NOMO-1 (cell line): ENCODE measurements around the gene PON3.

Experiments
- DNase-seq, 2 experiments: peaks; one replicate each; lab custom pipeline; 2025; ENCODE audit not compliant: unreplicated experiment in 2 of 2; lab: John Stamatoyannopoulos, UW

Gene PON3

DNA sequence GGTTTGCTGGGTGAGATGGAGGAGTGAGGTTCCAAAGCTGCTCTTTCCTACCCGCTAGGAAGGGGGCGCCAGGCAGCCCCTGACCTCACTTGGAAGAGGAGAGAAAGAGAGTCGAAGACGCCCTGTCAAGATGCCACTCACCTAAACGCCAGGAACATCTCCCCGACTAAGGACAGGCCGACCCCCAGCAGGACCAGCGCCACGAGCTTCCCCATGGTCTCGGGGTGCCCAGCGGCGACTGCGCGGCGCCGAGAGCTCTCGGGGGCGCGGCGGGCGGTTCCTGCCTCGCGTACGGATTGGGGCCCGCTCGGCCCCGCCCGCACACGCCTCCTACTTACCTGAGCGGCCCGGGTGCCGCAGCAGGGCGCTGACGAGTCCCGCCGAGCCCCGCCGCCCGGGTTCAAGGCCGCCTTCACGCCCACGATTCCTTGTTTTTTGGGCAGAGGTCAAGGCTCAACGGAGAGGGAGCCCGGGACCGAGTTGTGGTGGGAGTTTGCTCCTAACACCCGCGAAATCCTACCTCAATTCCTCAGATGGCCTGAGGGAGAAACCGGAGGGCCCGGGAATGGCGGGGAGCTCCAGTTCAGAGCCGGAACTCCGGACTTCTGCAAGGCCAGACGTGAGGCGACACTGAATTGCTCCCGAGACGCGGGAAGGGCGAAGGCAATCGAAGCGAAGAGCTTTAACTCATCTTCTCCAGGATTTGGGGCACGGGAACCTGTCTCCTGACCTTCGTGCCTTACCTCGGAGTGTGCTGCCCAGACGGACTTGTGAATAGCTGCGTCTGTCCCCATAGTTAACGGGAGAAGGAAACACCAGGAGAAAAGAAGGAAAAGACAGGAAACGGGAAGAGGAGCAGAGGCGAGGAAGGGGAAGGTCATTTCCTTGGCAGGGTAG is at the start of gene PON3:
PON3 (minus strand) TSS at position 240 of the 897 bp plus-strand sequence; CDS start at position 215, 25 bp downstream.
- DNase-seq = no peak

DNA sequence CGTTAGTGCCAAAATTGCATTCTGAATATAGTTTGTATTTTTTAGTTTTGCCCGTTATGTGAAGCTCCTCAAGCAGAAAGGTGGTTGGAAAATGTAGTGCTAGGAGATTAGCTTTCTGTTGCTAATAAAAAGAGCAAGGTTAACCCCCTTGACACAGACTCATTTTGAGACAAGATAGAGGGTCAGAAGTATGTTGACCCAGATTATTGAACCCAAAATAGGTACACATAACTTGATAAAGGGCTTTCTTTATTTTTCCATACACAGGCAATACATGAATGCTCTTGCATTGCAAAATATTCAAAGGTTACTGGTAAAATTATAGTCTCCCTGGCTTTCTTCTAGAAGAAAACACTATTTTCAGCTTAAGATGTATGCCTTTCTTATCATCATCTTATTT is 48.6 kb upstream of the PON3 start:
- no peak for DNase-seq

DNA sequence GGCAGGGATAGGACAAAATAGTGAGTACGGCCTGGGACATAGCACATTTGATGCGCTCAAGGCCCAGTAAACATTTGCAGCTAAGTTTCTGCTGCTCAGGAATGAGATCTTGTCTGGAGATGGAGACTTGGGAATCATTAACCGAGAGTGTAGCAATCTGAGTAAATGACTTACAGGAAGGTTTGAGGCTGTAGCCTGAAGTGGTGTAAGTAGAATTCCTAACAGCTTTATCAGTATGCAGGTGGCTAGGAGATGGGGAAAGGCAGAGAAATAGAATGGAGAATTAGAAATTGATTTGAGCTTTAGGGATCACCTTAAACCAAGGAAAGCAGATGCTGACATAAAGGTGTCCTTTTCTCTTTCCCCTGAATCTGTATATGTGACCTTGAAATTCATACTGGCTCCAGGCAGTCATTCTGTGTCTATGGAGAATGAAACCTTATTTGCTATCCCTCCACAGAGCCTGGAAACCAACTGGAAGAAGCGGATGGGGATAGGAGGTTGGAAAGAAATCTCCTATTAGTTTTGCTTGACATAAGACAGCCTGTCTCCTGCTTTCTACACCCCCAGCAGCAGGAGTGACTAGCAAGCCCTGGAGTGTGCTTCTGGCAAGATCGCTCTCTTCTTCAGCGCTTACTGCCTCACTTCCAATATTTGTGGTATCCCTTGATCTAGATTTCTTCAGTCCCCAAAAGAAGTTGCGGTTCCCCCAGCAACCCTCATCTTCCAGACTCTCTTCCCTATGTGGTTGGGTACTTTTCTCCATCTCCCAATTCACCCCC is 45.1 kb upstream of the PON3 start:
- no peak for DNase-seq

DNA sequence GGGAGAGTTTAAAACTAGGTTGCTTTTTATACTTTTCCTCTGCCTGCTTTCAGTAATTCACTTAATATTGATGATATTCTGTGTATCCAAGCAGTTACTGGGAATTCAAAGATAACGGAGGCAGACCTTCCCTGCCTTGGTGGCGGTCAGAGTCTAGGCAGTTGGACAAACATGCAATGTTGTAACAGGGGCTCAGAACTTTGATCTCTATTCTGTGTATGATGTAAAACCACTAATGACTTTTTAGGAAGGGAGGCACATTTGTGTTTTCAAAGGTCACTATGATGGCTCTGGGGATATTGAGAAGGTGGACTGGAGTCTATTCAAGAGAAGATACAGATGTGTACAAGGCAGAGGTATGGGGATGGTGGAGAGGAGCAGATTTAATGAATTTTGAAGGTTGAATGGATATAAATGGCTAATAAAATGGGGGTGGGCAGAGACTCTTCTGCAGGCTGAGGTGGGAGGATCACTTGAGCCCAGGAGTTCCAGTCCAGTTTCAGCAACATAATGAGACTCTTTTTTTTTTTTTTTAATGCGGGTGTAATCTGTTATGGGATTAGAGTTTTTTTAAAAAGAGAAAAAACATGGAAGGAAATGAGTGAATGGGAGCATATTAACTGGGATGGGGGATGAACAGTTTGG is 44.3 kb upstream of the PON3 start:
- DNase-seq = no peak

DNA sequence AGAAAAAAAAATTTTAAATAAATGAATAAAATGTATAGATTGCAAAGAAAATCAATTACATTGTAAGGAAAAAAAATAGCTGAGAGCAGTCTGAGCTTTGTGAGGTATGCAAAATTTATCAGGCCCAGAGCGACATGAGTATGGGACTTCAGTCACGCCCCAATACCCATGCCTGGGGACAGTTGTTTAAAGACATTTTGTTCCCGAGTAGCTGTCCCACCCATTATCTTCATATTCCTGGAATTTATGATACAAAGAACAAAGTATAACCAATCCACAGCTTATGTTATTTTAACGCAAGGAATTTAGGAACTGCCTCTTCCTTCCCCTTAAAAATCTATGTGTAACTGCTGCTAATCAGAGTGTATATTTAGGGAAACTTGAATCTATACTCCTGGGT is 40.2 kb upstream of the PON3 start:
- DNase-seq = no peak

DNA sequence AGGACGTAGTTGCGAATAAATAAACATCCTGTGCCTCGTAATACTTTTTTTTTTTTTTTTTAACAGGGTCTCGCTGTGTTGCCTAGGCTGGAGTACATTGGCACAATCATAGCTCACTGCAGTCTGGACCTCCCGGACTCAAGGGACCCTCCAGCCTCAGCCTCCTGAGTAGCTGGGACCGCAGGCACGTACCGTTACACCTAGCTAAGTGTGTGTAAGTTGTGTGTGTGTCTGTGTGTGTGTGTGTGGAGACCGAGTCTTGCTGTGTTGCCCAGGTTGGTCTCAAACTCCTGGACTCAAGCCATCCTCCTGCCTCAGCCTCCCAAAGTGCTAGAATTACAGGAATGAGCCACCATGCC is 39.2 kb upstream of the PON3 start:
- no peak for DNase-seq

DNA sequence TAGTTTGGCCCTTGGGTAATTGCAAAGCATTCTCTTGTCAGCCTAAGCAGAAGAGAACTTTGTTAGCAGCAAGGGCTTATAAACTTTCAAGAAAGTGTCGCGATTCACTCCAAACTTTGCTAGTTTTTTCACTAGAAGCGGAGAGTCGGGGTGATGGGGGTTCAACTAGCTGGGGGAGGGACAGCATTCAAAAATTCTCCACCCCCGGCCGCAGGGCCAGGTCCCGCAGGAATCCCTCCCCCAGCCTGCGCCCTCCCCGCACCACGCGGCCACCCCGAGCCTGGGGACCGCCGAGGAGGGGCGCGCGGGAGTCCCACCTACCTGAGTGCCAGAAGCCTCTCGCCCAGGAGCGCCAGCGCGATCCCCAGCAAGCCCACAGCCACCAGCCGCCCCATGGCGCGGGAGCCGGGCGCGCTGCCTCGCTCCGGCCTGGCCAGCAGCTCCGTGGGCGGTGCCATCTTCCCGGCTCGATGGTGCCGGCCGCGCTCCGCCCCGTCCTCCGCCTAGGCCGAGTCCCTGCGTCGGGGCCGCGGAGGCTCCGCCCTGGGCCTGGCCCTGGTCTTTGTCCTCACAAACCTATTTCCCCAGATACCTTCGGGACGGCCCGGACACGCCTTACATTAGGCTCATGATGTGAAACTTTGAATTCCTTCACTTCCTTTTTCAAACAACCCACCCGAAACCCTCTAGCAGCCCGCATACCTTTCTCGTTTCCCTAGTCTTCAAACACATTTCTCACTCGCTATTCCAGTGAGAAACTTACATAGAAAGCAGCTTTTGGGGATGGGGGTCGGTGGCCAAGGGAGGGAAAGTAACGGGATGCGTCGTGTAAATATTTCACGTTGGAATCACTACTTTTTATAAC is 38.6 kb upstream of the PON3 start, which contains the start of gene PON2:
PON2 (minus strand) TSS at position 472 of the 865 bp plus-strand sequence; CDS start at position 395, 77 bp downstream.
- DNase-seq = peak; percentile 98 to 100

DNA sequence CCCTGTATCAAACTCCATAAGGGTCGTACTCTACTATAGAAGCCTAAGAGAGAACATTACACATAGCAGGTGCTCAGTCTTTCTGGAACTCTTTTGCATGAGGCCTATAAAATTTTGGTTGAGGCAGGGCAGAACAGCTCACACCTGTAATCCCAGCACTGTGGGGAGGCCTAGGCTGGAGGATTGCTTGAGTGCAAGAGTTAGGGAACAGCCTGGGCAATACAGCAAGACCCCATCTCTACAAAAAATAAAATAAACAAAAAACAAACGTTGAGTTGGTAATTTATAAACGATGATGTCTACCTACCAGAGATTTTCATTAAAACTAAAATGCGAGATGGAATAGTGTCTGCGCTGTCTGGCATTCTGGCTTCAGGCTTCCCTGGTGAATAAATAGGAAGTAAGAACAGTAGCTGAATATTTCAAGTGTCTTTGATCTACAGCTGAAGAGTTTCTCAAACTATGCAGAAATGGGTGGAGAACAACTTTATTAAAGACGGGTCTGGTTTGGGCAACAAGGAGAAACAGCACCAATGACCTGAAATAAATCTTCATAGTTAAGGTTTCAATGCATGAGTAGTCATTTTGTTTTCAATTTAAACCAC is 37.9 kb upstream of the PON3 start:
- peak; percentile 74 to 83 for DNase-seq

DNA sequence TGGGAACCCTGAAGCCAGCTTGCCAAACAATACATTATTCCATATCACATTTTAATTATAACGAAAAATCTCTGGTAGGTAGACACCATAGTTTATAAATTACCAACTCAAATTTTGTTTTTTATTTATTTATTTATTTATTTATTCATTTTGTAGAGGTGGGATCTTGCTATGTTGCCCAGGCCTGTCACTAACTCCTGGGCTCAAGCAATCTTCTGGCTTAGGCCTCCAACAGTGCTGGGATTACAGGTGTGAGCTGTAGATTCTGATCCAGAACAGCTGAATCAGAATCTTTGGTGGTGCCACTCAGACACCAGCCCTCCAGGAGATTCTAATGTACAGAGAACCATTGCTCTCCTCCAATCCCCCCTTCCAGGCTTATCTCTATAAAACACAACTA is 37.0 kb upstream of the PON3 start:
- no peak for DNase-seq

DNA sequence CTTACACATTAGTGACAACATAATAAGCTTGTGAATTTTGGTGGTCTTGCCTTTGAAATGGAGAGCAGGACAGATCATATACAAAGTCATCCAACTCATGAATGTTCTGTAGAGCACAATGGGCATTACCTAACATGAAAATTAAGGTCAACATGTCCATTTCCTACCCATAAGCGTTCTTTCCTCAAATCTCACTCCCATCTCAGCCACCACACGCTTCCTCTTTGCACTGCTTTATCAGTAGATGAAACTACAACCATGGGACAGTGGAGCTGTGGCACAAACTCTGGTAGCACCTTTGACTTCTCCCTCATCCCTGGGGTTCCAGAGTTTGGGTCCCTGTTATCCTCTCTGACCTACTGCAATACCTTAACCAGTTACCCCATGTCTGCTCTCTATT is 36.4 kb upstream of the PON3 start:
- DNase-seq = no peak

DNA sequence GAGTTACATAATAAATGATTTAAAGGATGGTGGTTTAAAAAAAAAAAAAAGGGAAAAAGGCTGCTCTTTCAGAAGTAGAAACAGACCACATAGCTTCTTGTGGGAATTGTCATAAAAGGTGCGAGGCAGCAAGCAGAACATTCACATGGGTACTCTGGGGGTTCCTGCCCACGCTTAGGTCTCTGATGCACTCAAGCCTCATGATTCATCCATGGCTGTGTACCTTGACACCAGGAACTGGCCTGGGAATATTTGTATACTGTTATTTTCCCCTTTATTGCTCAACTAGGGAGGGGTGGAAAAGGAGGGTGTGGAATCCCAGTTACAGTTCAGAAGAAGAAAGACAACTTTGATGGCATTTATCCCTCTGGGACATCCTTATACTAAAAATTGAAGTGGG is 34.7 kb upstream of the PON3 start:
- no peak for DNase-seq

DNA sequence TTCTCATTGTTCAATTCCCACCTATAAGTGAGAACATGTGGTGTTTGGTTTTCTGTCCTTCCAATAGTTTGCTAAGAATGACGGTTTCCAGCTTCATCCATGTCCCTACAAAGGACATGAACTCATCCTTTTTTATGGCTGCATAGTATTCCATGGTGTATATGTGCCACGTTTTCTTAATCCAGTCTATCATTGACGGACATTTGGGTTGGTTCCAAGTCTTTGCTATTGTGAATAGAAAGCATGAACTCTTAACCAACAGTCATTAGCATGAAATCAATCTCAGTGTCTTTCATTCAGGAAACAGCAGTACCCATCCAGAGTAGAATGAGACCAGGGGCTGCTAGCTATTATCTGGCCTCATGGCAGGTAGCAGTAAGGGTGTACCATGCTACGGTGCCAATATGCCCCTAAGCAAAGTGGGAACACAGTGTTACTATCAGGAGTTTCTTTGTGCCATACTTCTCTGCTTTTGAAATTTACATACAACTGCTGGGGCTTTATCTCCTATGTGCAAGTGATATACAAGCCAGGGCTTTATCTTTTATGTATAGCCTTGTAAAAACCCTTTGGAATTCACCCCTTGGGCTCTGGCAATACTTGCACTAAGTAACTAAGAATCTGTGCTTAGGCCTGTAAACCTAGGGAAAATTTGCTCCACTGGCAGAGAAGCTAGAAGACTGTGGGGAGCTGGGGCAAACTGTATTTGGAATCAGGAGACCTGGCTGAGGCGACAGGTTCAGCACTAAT is 33.2 kb upstream of the PON3 start:
- no peak for DNase-seq

DNA sequence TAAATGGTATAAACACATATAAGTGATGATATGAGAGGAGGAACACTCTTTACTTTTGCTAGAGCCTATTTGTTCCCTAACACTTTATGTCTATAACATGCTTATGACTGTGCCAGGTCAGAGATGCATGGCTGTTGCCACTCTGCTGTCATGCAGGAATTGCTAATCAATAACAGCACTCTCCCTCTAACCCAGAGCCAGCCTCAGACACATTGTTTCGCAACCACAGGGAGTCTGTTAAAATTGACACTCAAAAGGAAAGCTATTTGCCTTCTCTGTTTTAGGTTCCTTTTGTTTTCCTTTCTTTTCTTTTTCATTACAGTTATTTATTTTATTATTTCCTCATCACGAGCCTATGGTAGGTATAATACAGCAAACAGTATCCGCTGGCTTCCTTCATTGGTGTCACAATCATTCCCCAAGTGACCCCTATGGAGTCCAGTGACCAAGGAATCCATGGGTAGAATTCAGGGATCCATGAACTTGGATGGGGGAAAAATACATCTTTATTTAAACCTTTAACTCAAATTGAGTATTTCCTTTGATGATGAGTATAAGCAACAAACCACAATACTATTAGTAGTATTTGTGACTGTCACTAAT is 31.8 kb upstream of the PON3 start:
- DNase-seq = no peak

DNA sequence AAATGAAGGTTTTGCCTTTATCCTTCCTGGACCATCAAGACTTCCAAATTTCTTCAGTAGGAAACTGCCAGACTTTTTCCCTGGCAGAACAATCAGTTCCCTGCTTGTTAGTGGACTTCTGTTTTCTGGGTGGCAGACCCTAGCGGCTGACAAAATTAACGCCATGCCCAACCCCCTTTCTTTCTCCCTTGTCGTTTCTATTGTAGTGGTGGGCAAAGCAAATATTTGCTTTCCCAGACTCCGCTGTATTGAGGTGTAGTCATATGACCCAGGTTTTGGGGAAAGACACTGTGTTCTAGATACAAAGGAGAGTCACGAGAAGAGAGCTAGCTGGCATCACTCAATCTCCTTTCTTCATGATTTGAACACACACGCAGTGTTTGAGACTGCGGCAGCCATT is 31.0 kb upstream of the PON3 start:
- no peak for DNase-seq

DNA sequence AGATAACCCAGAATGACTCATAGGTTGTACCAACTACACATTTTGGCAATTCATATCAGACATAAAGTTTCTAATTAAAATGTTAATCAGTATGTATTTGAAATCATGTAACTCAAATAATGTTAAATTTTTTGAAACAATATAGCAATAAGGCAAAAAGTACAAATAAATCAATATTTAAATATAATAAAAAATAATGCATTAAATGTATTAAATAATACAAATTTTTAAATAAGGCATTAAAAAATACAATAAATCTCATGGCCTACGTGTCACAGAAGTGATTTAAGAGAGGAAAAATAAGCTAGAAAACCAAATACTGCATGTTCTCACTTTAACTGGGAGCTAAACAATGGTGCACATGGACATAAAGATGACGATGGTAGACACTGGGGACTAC is 29.5 kb upstream of the PON3 start:
- no peak for DNase-seq

DNA sequence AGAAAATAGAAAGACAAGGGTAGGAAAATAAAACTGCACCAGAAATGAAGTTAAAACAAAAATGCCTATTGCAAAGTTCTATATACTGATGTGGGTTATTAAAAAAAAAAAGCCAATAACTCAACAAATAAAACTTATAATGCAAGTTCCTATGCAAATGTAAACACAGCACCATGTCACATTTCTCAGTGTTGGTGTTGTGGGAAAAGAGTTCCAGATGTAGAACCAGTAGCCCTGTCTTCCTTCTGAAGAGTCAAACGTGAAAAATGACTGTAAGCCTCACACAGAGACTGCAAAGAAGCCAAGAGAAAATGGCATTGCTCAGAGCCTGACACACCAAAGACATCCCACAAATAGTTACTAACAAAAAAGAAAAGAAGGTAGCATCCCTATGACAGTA is 28.5 kb upstream of the PON3 start:
- no peak for DNase-seq

DNA sequence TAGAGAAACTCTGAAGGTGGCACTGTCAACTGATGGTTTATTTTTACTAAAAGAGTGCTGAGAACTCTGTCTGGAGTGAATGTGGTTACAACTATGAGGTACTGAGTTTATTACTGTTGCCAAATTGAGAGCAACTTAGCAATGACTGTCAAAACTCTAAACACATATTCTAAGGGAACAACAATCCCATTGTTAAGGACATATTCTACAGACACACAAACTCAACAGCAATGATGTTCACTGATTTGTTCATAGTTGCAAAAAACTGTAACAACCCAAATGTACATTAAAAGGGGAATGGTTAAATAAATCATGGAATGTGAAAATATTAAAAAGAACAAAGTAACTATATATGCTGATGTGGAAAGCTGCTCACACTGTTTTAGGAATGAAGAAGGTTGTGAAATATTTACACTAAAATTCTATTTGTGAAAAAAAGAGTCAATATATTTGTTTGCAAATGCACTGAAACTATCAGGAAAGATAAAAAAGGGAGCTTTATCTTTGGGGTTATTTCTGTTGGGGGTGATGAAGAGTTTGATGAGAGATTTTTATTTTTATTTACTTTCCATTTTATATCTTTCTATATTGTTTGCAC is 25.8 kb upstream of the PON3 start:
- DNase-seq = no peak

DNA sequence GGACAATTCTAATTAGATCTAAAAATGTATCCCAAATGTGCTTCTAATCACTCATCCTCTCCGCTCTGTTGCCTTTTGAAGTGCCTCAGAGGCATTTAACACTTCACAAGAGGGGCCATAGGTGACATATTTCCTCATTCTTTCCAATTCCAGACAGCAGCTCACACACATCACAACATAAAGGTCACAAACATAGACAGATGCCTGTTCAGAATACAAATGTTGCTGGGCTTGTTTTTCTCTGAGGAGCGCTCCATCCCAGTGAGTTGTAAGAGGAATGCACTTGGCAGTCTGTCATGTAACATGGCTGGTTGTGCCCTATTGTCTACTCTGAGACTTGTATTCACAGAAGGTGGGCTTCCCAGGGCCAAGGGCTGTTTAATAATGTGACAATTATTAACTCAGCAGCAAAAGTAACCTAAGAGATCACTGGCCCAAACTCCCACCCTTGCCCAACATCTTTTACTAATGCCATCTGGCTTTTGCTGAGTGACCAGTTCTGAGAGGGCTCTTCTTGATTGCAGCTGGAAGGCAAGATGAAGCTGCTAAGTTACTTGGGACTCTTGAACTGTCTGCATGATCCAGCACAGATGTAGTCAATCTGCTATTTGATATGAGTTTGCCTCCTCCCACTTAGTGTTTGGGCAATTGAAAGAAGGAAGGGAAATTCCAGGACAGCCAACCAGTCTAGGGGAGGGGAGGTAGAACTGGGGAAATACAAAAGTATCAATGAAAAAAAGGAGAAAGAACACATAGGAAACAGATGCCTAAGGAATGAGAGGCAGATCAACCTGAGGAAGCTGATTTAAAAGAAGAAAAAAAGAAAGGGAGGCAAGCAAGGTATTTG is 25.0 kb upstream of the PON3 start:
- no peak for DNase-seq
